LNCAP (cell line): ENCODE data around the gene KCTD21.

Source experiments
- TF ChIP-seq, protein P1 (sequence below): fragments of 450-650 bp; IDR thresholded peaks from 2 replicates; pipeline ENCODE4 v1.5.1; 2017; ENCODE audit warnings: mild to moderate bottlenecking

KCTD21 gene

DNA sequence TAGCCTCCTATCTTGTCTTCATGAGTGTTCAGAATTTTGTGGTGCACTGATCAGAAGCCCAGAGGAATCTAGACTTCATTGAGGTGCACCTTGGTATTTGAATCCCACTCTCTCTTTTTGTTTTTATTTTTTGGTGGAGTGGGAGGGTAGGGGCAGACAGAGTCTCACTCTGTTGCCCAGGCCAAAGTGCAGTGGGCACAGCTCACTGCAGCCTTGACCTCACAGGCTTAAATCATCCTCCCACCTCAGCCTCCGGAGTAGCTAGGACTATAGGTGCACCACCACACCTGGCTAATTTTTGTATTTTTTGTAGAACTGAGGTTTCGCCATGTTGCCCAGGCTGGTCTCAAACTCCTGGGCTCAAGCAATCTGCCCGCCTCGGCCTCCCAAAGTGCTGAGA, 38.1 kb downstream of the KCTD21 start:
- TF ChIP-seq, protein P1, sequence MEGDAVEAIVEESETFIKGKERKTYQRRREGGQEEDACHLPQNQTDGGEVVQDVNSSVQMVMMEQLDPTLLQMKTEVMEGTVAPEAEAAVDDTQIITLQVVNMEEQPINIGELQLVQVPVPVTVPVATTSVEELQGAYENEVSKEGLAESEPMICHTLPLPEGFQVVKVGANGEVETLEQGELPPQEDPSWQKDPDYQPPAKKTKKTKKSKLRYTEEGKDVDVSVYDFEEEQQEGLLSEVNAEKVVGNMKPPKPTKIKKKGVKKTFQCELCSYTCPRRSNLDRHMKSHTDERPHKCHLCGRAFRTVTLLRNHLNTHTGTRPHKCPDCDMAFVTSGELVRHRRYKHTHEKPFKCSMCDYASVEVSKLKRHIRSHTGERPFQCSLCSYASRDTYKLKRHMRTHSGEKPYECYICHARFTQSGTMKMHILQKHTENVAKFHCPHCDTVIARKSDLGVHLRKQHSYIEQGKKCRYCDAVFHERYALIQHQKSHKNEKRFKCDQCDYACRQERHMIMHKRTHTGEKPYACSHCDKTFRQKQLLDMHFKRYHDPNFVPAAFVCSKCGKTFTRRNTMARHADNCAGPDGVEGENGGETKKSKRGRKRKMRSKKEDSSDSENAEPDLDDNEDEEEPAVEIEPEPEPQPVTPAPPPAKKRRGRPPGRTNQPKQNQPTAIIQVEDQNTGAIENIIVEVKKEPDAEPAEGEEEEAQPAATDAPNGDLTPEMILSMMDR = no peak

DNA sequence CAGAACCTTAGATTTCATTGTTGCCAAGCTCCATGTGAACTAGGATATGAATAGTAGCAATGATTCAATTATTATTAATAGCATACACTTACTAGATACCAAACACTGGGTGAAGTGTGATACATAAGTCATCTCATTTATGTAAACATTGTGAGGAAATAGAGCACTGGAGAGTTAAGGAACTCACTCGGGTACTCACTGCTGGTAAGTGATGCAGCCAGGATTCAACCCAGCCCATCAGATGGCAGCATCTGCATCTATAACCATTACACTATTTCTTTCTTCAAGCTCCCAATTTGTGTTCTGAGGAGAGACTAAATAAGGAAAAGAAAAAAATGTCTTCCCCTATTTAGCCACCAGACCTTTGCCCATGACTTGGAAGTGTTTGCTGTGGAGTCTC, 38.8 kb downstream of the KCTD21 start:
- TF ChIP-seq, protein P1 = no peak

DNA sequence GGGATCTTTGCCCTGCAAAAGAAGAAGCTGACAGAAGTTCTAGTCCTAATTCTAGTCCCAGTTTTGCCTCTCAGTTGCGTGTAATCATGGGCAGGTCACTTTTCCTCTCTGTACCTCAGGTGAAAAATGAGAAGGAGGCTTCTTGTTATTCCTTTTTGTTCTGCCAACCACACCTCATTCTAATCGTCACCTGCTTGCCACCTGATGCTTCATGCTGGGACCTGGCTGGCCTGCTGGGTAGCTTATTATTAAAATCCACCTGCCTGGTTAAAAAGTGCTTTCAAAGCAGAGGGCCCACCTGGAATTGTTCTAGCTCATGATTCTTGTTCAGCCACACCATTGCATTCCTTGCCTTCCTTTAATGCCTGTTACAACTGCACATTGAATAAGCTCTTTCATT, 40.6 kb downstream of the KCTD21 start:
- TF ChIP-seq, protein P1 = no peak

DNA sequence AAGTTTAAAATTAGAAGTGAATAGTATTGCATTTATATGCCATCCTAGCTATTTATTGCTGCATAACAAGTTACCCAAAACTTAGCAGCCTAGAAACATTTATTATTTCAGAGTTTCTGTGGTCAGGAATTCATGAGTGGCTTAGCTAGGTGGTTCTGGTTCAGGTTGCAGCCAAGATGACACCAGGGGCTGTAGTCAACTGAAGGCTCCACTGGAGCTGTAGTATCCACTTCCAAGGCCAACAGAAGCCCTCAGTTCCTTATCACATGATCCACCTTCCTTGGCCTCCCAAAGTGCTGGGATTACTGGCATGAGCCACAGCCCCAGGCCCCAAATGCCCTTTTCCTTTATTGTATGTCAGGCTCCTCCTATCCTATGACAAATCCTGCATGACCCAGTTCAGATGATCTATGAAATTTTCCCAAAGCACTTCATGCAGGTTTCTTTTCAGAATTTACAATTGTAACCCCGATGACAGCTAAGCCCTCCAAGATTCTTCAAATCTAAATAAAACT, 42.9 kb downstream of the KCTD21 start:
- TF ChIP-seq, protein P1 = no peak

DNA sequence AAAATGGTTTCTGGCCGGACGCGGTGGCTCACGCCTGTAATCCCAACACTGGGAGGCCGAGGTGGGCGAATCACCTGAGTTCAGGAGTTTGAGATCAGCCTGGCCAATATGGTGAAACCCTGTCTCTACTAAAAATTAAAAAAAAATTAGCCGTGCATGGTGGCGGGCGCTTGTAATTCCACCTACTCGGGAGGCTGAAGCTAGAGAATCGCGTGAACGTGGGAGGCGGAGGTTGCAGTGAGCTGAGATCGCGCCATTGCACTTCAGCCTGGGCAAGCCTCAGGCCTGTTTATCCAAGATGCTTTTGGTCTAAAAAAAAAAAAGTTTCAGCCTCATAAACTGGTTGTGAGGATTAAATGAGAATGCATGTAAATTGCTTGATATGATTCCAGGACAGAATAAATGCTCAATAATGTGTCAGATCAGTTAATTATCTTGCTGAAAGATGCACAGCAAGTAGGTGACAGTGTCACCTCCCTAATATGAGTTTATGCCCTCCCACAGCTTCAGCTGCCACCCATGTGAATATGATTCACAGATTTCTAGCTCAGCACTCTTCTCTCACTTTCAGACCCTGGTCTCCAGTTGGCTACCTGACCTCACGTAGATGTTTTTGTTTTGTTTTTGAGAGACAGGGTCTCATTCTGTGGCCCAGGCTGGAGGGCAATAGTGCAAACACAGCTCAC, 47.9 kb downstream of the KCTD21 start:
- TF ChIP-seq, protein P1 = no peak

DNA sequence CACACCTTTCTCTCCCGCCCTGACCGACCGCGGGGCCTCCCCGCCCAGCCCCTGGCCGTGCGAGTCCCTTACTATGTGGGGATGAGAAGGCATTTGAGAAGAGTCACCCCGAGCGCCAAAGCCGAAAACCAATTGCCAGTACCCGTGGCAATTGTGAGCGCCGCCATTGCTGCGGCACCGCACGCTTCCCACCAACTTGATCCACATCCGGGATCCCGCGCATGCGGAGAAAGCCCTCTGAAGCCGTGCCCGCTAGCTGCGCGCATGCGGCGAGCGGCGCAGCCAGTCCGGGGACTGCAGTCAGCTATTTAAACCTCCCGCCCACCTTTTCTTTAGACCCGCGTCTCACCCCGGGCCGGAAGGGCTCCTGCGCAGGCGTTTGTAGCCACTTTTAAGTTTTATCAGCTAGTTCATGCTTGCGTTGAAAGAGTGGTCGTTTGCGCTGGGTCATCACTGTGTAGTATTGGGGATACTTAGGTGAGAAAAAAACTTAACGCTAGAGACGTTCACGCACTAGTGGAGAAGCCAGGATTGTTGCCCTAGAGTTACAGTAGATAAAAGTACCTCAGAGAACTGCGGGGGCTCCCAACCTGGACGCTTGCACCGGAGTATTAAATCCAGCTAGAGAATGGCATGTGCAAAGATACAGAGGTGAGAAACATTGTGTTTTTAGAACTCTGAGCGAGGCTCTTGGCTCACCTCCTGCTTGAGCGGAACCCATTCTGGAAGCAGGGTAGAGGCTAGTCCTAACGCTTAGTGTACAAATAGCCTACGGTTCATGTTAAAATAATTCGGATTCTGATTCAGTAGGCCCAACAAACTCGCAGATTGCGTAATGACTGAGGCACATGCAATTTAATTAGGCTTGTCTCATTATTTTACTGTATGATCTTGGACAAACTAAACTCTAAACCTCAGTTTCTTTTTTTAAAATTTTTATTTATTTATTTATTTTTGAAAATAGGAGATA, 48.7 kb downstream of the KCTD21 start, which contains the start of gene ALG8:
TSS of gene ALG8 (minus strand) at position 205 of the 970 bp plus-strand sequence. CDS start at position 167, 38 bp downstream.
- TF ChIP-seq, protein P1 = no peak

DNA sequence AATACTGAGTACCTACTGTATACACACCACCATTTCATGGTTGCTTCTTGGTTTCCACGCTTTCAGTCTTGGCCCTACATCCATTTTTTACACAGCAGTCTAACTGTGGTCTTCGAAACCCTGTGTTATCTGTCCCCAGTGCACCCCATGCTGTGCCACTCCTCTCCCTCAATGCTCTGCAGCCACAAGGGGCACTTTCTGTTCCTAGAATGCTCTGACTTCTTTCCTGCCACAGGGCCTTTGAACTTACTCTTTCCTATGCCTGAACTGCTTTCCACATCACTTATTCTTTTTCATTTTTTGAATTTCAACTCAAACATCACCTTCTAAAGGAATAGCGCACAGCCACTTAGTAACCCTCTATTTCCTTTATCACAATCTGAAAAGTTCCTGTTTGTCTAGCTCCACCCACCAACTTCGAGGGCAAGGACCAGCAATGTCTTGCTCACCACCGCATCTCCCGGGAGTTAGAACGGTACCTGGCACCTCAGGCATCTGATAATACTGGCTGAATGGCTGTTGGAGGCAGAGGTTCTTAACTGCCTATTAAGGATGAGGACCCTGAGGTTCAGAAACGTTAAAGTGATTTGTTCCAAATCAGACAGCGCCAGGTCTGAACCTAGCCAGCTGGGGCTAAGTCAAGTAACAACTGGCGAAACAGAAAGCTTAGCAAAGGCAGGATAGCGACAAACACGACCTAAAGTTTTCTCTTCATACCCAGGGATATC, 49.6 kb downstream of the KCTD21 start:
- TF ChIP-seq, protein P1 = no peak
